HEK293T (cell line): ENCODE results near the gene DNASE1L2.

Experiments used
- CTCF ChIA-PET: fragments of 350-600 bp; formaldehyde crosslinking; extraction: SDS; loops from one replicate; lab custom pipeline; 2021; ENCODE audit warnings: antibody characterized with exemption, inconsistent platforms; lab: Yijun Ruan, JAX
- POLR2A ChIA-PET: fragments of 350-600 bp; formaldehyde crosslinking; extraction: SDS; loops from one replicate; lab custom pipeline; 2020; ENCODE audit warnings: antibody characterized with exemption, inconsistent platforms; lab: Yijun Ruan, JAX
- DNase-seq: peaks from one replicate; pipeline ENCODE4 v3.0.0; 2012; ENCODE audit warnings: mixed read lengths; ENCODE audit errors: extremely low spot score
- ARNT ChIP-seq: fragments of 450-650 bp; IDR thresholded peaks from 2 replicates; pipeline ENCODE4 v1.6.1; 2017; ENCODE audit warnings: mild to moderate bottlenecking
- BHLHE40 ChIP-seq: fragments of 450-650 bp; IDR thresholded peaks from 2 replicates; pipeline ENCODE4 v1.6.1; 2016; ENCODE audit warnings: mild to moderate bottlenecking, moderate library complexity, borderline replicate concordance
- CTBP1 ChIP-seq: fragments of 450-650 bp; IDR thresholded peaks from 2 replicates; pipeline ENCODE4 v1.6.1; 2016; ENCODE audit warnings: borderline replicate concordance
- ELF4 ChIP-seq: fragments of 450-650 bp; IDR thresholded peaks from 2 replicates; pipeline ENCODE4 v1.6.1; 2017; ENCODE audit warnings: antibody characterized with exemption
- FOXA1 ChIP-seq: fragments of 450-650 bp; IDR thresholded peaks from 2 replicates; pipeline ENCODE4 v1.6.1; 2016; ENCODE audit warnings: mild to moderate bottlenecking
- FOXK2 ChIP-seq: fragments of 450-650 bp; IDR thresholded peaks from 2 replicates; pipeline ENCODE4 v1.6.1; 2016; ENCODE audit warnings: mild to moderate bottlenecking
- FOXM1 ChIP-seq: fragments of 450-650 bp; IDR thresholded peaks from 2 replicates; pipeline ENCODE4 v1.6.1; 2017; ENCODE audit warnings: mild to moderate bottlenecking, borderline replicate concordance
- HDGF ChIP-seq: fragments of 450-650 bp; IDR thresholded peaks from 2 replicates; pipeline ENCODE4 v1.6.1; 2017; ENCODE audit warnings: antibody characterized with exemption, borderline replicate concordance
- L3MBTL2 ChIP-seq: fragments of 450-650 bp; conservative IDR thresholded peaks from 2 replicates; pipeline ENCODE4 v1.6.1; 2016; ENCODE audit warnings: mild to moderate bottlenecking
- LEF1 ChIP-seq: fragments of 450-650 bp; IDR thresholded peaks from 2 replicates; pipeline ENCODE4 v1.6.1; 2017; ENCODE audit warnings: mild to moderate bottlenecking, borderline replicate concordance
- NFRKB ChIP-seq: fragments of 450-650 bp; IDR thresholded peaks from 2 replicates; pipeline ENCODE4 v1.6.1; 2016; ENCODE audit warnings: mild to moderate bottlenecking, moderate library complexity
- PKNOX1 ChIP-seq: fragments of 450-650 bp; IDR thresholded peaks from 2 replicates; pipeline ENCODE4 v1.6.1; 2016
- SP1 ChIP-seq: fragments of 450-650 bp; IDR thresholded peaks from 2 replicates; pipeline ENCODE4 v1.6.1; 2017
- SUZ12 ChIP-seq: fragments of 450-650 bp; IDR thresholded peaks from 2 replicates; pipeline ENCODE4 v1.6.1; 2016; ENCODE audit warnings: mild to moderate bottlenecking
- TARDBP ChIP-seq: fragments of 450-650 bp; IDR thresholded peaks from 2 replicates; pipeline ENCODE4 v1.6.1; 2016
- ZNF384 ChIP-seq: fragments of 450-650 bp; IDR thresholded peaks from 2 replicates; pipeline ENCODE4 v1.6.1; 2016

Gene DNASE1L2

GRCh38 chr16:2230376-2230775, 5.9 kb upstream of the DNASE1L2 start:
- TF ChIP-seq NFRKB (no peak), L3MBTL2 (no peak), ZNF384 (no peak), BHLHE40 (no peak), FOXM1 (no peak), SUZ12 (no peak), HDGF (no peak), PKNOX1 (no peak), LEF1 (no peak), ELF4 (no peak), FOXA1 (no peak), CTBP1 (no peak), SP1 (no peak), TARDBP (no peak), FOXK2 (no peak)
- ChIA-PET CTCF (no interaction called here), POLR2A (interaction anchor here (0.9 kb wide), 1 partner anchor 15 kb away, joined by 6 read pairs; no protein-coding TSS in a partner anchor)
- no peak for DNase-seq

GRCh38 chr16:2231016-2231931, 5.0 kb upstream of the DNASE1L2 start:
- CTCF ChIA-PET: no interaction called here
- TF ChIP-seq FOXM1 (no peak), CTBP1 (no peak), ZNF384 (no peak), SP1 (no peak), LEF1 (no peak), ELF4 (no peak), L3MBTL2 (no peak), PKNOX1 (no peak), ARNT (no peak), NFRKB (no peak), TARDBP (no peak), FOXA1 (no peak), BHLHE40 (no peak), FOXK2 (no peak), HDGF (no peak), SUZ12 (no peak)
- no peak for DNase-seq
- POLR2A ChIA-PET: interaction anchor here (0.9 to 1.4 kb wide), 2 partner anchors 16 to 266 kb away, joined by 3 to 6 read pairs; partner anchors contain the start of gene RPS2

- no peak for TF ChIP-seq NFRKB
- ChIA-PET CTCF (no interaction called here), POLR2A (interaction anchor here (1.4 kb wide), 1 partner anchor 267 kb away, joined by 3 read pairs; the partner anchor contains the start of gene RPS2)
- no peak for DNase-seq
Measured at GRCh38 chr16:2232094-2232990, 3.9 kb upstream of the DNASE1L2 start.

GRCh38 chr16:2233046-2233775, 3.0 kb upstream of the DNASE1L2 start:
- TF ChIP-seq FOXK2 (no peak), PKNOX1 (no peak), SUZ12 (no peak), SP1 (no peak), TARDBP (no peak), BHLHE40 (no peak), FOXA1 (no peak), L3MBTL2 (no peak), CTBP1 (no peak), HDGF (no peak)
- CTCF ChIA-PET: no interaction called here
- POLR2A ChIA-PET: no interaction called here
- no peak for DNase-seq

GRCh38 chr16:2233872-2234812, 2.1 kb upstream of the DNASE1L2 start:
- DNase-seq: no peak
- CTCF ChIA-PET: no interaction called here
- POLR2A ChIA-PET: no interaction called here
- TF ChIP-seq LEF1: no peak
- no peak for TF ChIP-seq CTBP1
- no peak for TF ChIP-seq FOXM1
- no peak for TF ChIP-seq ARNT
